IPS-18a (cell line): ENCODE measurements around the gene SH3PXD2B.
A peak's percentile ranks its signal among the peaks of the same experiment; 100 is the strongest.

Experiments
- H3K27ac ChIP-seq: one replicate; pipeline ENCODE4 v1.5.1; 2013; ENCODE audit warnings: low read length
- H3K27me3 ChIP-seq: one replicate; pipeline ENCODE4 v1.6.1; 2013; ENCODE audit warnings: mild to moderate bottlenecking, low read length; ENCODE audit not compliant: control insufficient read depth, insufficient read depth
- H3K36me3 ChIP-seq: one replicate; pipeline ENCODE4 v1.6.1; 2013; ENCODE audit warnings: low read depth, low read length; ENCODE audit not compliant: control insufficient read depth
- H3K4me1 ChIP-seq: one replicate; pipeline ENCODE4 v1.6.1; 2013; ENCODE audit warnings: low read depth, low read length; ENCODE audit not compliant: control insufficient read depth
- H3K4me3 ChIP-seq: one replicate; pipeline ENCODE4 v1.5.1; 2013; ENCODE audit warnings: low read length
- H3K9ac ChIP-seq: one replicate; pipeline ENCODE4 v1.6.1; 2013; ENCODE audit warnings: mild to moderate bottlenecking, low read length, moderate library complexity
- H3K9me3 ChIP-seq: one replicate; pipeline ENCODE4 v1.6.1; 2013; ENCODE audit warnings: low read depth, low read length; ENCODE audit not compliant: control insufficient read depth

Gene SH3PXD2B

DNA sequence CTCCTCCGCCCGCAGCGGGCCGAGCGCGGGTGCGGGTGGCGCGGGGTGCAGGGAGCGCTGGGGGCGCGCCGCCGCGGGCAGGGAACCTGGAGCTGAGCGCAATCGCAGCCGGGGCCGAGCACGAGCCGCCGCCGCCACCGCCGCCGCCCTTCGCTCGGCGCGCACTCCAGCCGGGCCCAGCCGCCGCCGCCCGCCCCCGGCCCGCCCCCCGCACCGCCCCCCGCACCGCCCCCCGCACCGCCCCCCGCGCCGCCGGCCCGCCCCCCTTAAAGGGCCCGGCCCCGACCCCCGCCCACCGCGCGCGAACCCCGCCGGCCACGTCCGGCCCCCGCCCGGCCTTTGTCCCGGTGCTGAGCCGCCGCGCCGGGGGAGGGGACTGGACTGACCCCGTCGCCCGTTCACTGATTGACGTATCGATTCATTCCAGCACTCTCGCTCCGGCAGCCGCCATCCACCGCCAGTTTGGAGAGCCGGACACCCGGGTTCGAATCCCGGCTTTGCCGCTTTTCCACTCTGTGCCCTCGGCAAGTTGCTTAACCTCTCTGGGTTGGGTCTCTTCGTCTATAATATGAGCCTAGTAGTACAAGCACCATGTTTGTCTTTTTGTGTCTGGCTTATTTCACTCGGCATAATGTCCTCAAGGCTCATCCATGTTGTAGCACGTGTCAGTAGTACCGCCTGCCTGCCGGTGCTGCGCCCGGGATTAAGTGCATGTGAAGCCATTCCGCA, at the start of gene SH3PXD2B:
Gene SH3PXD2B (minus strand): TSS at position 168 of the 729 bp plus-strand sequence. CDS start 173 bp downstream, outside the sequence.
- H3K27ac ChIP-seq = peak within 1 kb of the TSS; percentile 70
- no peaks in the 10 kb centered on the region for H3K36me3 ChIP-seq
- H3K27me3 ChIP-seq = no peaks in the 10 kb centered on the region
- peak within 1 kb of the TSS; percentile 92 for H3K4me3 ChIP-seq
- H3K9me3 ChIP-seq = no peaks in the 10 kb centered on the region
- peaks cover 17% of the 10 kb centered on the region for H3K4me1 ChIP-seq
- H3K9ac ChIP-seq = peak within 1 kb of the TSS; percentile 85

DNA sequence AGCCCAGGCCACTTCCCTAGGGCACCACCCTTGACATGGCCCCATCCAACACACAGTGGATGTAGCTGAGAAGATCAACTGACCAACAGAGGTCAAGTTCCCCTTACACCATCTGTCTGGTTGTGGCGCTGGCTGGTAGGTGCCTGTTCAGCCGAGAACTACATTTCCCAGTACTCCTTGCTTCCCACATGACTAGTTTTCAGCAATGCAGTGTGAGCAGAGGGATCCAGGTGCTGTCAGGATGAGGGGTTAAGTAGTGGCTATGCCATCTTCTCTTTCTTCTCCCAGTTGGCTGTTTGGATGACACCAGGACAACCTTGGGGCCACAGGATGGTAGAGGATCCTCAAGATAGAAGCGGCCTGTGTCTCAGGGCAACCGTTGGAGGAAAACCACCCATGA, 48.6 kb upstream of the SH3PXD2B start:
- Histone ChIP-seq H3K9me3 (no peaks in the 10 kb centered on the region), H3K27ac (no peak overlapping the region), H3K36me3 (no peaks in the 10 kb centered on the region)

DNA sequence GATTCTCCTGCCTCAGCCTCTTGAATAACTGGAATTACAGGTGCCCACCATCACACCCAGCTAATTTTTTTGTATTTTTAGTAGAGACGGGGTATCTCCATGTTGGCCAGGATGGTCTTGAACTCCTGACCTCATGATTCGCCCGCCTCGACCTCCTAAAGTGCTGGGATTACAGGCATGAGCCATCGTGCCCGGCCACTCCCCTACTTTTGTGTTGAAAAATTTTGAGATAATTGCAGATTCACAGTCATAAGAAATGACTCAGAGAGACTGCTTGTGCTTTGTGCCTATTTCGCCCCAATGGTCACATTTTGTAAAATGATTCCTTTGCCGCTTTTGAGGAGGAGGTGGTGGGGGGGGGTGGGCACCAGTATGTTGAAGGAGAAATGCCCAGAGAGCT, 48.1 kb upstream of the SH3PXD2B start:
- H3K36me3 ChIP-seq = no peaks in the 10 kb centered on the region
- no peak overlapping the region for H3K4me3 ChIP-seq
- no peaks in the 10 kb centered on the region for H3K9me3 ChIP-seq
- H3K27ac ChIP-seq = no peak overlapping the region
- H3K4me1 ChIP-seq = no peaks in the 10 kb centered on the region
- H3K27me3 ChIP-seq = no peaks in the 10 kb centered on the region
- no peak overlapping the region for H3K9ac ChIP-seq

More for the DNA sequence above, 48.6 kb upstream of the SH3PXD2B start:
- Histone ChIP-seq H3K9ac (no peak overlapping the region), H3K4me1 (no peaks in the 10 kb centered on the region), H3K27me3 (no peaks in the 10 kb centered on the region), H3K4me3 (no peak overlapping the region)

DNA sequence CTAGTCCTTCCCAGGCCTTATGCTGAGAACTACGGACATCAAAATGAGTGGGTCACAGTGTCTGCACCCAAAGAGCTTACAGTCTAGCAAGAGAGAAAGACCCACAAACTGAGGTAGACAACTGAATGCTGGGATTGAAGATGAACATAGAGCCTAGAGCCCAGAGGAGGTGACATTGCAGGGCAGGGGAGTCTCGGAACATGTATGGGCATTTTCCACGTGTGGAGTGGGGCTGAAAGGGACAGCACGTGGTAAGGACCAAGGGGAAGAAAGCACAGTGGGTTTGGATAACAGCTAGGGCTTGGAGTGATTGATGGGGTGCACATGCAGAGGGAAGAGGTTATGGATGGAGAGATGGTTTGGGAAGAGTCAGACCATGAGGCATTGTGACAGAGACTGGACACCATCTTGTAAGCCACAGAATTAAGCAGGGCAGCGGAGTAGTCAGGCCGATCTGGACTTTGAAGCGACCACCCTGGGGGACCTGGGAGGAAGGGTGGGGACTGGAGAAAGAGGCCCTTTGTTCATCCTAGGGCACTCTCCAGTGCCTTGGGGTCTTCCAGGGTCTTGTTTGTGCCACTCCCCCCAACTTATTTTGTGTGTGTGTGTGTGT, 47.5 kb upstream of the SH3PXD2B start:
- Histone ChIP-seq H3K36me3 (no peaks in the 10 kb centered on the region), H3K9me3 (no peaks in the 10 kb centered on the region)

DNA sequence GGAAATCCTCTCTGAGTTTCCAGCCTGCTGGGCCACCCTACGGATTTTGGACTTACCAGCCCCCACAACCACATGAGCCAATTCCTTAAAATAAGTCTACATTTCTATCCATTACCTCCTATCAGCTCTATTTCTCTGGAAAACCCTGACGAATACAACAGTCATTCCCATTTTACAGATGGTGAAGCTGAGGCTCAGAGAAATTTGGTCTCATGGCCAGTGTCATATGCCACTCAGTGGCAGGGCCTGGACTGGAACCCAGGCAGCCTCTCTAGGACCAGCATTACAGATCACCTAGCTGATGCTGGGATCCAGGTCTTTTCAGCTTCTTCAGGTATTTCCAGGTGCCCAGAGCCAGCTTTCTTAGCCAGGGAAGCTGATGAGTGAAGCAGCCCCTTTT, 45.0 kb upstream of the SH3PXD2B start:
- Histone ChIP-seq H3K4me3 (no peak overlapping the region), H3K27ac (no peak overlapping the region), H3K9ac (no peak overlapping the region), H3K36me3 (no peaks in the 10 kb centered on the region), H3K4me1 (no peaks in the 10 kb centered on the region), H3K27me3 (no peaks in the 10 kb centered on the region), H3K9me3 (no peaks in the 10 kb centered on the region)

More for the DNA sequence above, 47.5 kb upstream of the SH3PXD2B start:
- H3K27me3 ChIP-seq = no peaks in the 10 kb centered on the region
- H3K4me3 ChIP-seq = no peak overlapping the region
- no peak overlapping the region for H3K27ac ChIP-seq
- H3K4me1 ChIP-seq = no peaks in the 10 kb centered on the region
- no peak overlapping the region for H3K9ac ChIP-seq

DNA sequence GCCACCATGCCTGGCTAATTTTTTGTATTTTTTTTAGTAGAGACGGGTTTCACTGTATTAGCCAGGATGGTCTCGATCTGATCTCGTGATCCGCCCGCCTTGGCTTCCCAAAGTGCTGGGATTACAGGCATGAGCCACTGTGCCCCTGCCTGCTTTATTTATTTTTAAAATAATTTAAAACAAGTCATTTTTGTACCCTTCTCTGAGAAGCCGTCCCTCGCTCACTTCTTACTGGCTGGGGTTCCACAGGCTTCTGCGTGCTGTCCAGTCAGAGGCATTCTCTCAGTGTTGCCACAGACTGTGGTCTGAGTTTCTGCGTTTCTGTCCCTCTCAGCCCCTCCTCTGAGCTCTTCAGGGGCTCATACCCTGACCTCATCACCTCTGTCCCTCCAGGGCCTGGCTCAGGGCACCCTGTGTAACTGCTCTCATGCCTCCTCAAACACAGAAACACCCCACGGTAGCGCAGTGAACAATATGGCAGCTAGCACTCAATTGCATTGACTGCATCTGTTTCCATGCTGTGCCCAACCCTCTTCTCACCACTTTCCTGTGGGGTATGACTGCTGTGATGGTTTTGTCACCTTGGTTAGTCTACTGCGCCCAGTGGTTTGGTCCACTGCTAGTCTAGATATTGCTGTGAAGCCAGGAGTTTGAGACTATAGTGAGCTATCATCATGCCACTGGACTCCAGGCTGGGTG, 44.3 kb upstream of the SH3PXD2B start:
- Histone ChIP-seq H3K4me3 (no peak overlapping the region), H3K9me3 (no peaks in the 10 kb centered on the region), H3K36me3 (no peaks in the 10 kb centered on the region), H3K9ac (no peak overlapping the region), H3K27ac (no peak overlapping the region), H3K27me3 (no peaks in the 10 kb centered on the region), H3K4me1 (no peaks in the 10 kb centered on the region)

DNA sequence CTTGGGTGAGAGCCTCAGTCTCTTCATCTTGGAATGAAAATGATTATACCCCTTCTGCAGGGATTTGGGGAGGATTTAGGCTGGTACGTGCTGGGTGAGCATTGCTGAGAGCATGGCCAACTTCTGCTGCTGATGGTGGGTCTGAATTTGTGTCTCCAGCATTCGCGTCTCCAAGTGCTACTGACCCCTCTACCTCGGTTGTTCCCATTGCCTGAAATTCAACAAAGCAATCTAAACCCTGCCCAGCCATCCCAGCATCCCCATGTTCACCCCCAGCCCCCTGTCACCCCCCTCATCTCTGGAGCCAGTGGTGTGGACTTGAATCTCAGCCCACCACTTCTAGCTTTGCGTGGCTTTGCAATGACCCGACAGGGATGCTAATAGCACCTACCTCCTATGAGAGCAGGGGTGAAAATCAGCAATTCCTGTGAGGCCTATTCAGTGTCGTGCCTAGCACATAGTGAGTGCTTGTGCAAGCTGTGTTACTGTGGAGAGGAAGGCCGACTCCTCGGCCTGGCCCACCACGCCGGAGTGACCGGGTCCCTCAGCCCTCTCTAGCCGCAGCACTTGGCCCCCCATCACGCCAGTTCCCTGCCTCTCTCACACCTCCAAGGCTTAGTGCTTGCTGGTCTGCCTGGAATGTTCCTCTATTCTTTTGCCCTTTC, 43.4 kb upstream of the SH3PXD2B start:
- no peaks in the 10 kb centered on the region for H3K36me3 ChIP-seq
- no peaks in the 10 kb centered on the region for H3K4me1 ChIP-seq
- H3K27me3 ChIP-seq = no peaks in the 10 kb centered on the region
- H3K9ac ChIP-seq = no peak overlapping the region
- no peak overlapping the region for H3K4me3 ChIP-seq
- H3K9me3 ChIP-seq = no peaks in the 10 kb centered on the region
- no peak overlapping the region for H3K27ac ChIP-seq

DNA sequence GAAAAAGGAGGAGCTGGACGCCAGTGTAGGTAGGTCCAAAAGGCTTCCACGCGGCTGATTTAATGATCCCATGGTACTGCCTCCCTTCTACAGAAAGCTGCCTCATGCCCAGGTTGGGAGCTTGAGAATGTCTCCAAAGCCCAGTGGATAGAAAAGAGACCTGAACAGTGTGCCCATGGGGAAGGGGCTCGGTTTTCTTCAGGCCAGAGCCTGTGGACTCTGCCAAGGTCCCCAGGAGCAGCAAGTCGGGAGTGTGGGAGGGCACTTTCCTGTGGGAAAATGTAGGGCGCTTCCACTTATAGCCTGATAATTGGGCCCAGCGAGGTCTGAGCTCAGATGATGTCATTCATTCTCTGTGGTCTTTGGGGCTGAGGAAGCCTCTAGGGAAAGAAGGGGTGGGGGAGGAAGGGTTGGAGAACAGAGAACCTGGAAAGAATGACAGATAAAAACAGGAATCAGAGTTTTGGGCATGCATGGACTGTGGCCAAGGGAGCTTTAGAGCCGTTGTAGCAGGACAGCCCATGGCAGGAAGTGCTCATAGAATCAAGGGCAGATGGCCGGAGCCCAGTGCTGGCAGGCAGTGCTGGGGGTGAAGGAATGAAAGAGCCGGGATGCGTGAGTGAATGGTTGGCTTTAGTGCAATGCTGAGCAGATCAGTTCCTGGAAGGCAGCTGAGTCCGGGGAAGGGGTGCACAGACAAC, 42.5 kb upstream of the SH3PXD2B start:
- H3K4me1 ChIP-seq = no peaks in the 10 kb centered on the region

DNA sequence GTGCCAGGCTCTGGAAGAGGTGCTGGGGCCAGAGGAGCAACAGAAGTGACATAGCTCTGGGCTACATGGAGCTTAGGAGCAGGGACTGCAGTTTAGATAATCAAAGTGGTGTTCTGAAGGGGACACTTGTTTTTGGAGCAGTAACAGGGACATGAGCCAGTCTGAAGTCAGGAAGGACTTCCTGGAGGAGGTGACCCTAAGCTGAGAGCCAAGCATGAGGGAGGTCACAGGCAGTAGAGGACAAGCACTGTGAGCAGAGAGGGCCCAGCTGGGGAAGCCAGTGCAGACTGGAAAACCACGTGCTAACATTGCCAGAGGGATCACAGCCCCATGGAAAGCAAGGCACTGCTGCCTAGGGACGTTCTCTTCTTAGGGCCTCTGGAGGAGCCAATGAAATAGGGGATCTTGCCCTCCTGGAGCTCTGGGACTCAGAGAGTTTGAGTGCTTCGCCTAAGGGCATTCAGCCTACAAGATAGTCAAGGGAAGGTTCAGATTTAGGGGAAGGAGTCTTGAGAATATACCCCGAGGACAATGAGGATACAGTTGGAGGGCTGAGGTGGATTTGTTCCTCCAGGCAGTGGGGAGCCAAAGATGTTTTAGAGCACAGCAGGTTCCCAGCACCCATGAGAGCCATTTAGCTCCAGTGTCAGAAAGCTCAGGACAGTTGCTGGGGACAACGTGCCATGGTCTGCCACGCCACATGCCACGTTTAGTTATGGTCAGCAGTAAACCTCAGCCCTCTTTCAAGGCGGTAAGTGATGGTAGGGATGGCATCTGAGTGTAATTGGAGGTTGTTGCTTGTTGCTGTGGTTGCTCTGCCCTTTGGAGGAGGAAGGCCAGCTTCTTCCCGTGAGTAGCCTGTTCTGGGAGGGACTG, 40.5 kb upstream of the SH3PXD2B start:
- Histone ChIP-seq H3K27ac (no peak overlapping the region), H3K27me3 (no peaks in the 10 kb centered on the region), H3K9me3 (no peaks in the 10 kb centered on the region), H3K9ac (no peak overlapping the region), H3K36me3 (no peaks in the 10 kb centered on the region), H3K4me1 (no peaks in the 10 kb centered on the region), H3K4me3 (no peak overlapping the region)

More for the DNA sequence above, 42.5 kb upstream of the SH3PXD2B start:
- no peaks in the 10 kb centered on the region for H3K9me3 ChIP-seq
- no peaks in the 10 kb centered on the region for H3K36me3 ChIP-seq
- no peak overlapping the region for H3K4me3 ChIP-seq
- H3K9ac ChIP-seq = no peak overlapping the region
- H3K27me3 ChIP-seq = no peaks in the 10 kb centered on the region
- no peak overlapping the region for H3K27ac ChIP-seq

DNA sequence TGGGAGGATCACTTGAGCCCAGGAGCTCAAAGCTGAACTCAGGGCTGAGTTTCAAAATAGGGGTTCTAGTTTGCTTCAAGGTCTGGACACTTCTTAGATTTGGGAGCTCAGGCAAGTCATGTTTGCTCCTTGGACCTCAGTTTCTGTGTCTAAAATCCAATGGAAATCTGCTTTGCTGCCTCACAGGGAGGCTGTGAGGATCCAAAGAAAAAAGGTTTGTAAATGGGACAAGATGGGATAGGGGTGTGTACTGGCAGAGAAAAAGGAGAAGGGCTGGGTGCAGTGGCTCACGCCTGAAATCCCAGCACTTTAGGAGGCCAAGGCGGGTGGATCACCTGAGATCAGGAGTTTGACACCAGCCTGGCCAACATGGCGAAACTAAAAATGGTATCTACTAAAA, 39.6 kb upstream of the SH3PXD2B start:
- no peak overlapping the region for H3K4me3 ChIP-seq
- H3K9ac ChIP-seq = no peak overlapping the region
- no peaks in the 10 kb centered on the region for H3K9me3 ChIP-seq
- H3K36me3 ChIP-seq = no peaks in the 10 kb centered on the region
- no peaks in the 10 kb centered on the region for H3K4me1 ChIP-seq
- H3K27ac ChIP-seq = no peak overlapping the region
- H3K27me3 ChIP-seq = no peaks in the 10 kb centered on the region
